H1 (cell line): ENCODE results near the gene TSC2. TPM values are rescaled to one million over a fixed set of nuclear protein-coding genes. Genes with fewer than 3 reads are reported as not detected.
A peak's percentile ranks its signal among the peaks of the same experiment; 100 is the strongest.

Source experiments
- CTCF ChIA-PET: fragments of 300-600 bp; sonication (Branson Sonifier 250); formaldehyde crosslinking; loops from one replicate; lab custom pipeline; 2021; ENCODE audit not compliant: partially characterized antibody; lab: Charles Lee
- POLR2A ChIA-PET: fragments of 300-600 bp; sonication (Branson Sonifier 250); formaldehyde crosslinking; loops from one replicate; lab custom pipeline; 2021; ENCODE audit warnings: inconsistent platforms; ENCODE audit not compliant: partially characterized antibody; lab: Charles Lee
- DNase-seq, 2 experiments: peaks; one replicate each; pipeline versions ENCODE4 v3.0.0 to v3.0.0-alpha.2; 2010 to 2022; ENCODE audit warnings: low spot score in 2 of 2, low read depth in 1 of 2, mixed read lengths in 1 of 2
- FAIRE-seq: peaks from 2 replicates; lab custom pipeline; 2011; peaks lifted over from hg19 to GRCh38; lab: Jason Lieb, UNC
- H2AFZ ChIP-seq: 2 replicates; pipeline ENCODE4 v1.8.1; 2012; ENCODE audit warnings: low read length, inconsistent platforms
- H2AK5ac ChIP-seq: 2 replicates; pipeline ENCODE4 v1.6.1; 2013; ENCODE audit warnings: low read depth, low read length
- H2BK120ac ChIP-seq: replicated peaks from 2 replicates; pipeline ENCODE3; 2013; ENCODE audit warnings: low read depth, low read length, inconsistent platforms
- H2BK12ac ChIP-seq: 2 replicates; pipeline ENCODE4 v1.6.1; 2013; ENCODE audit warnings: low read depth, low read length
- H2BK15ac ChIP-seq: 2 replicates; pipeline ENCODE4 v1.6.1; 2013; ENCODE audit warnings: low read length
- H2BK20ac ChIP-seq: 2 replicates; pipeline ENCODE4 v1.6.1; 2013; ENCODE audit warnings: low read length
- H2BK5ac ChIP-seq: 2 replicates; pipeline ENCODE4 v1.6.1; 2013; ENCODE audit warnings: low read depth, low read length
- H3K14ac ChIP-seq: 2 replicates; pipeline ENCODE4 v1.6.1; 2013; ENCODE audit warnings: inconsistent platforms; ENCODE audit not compliant: insufficient read length
- H3K18ac ChIP-seq: 2 replicates; pipeline ENCODE4 v1.6.1; 2013; ENCODE audit warnings: low read length; ENCODE audit errors: extremely low read depth
- H3K23ac ChIP-seq: 2 replicates; pipeline ENCODE4 v1.6.1; 2013; ENCODE audit warnings: inconsistent platforms; ENCODE audit not compliant: insufficient read length
- H3K23me2 ChIP-seq: 2 replicates; pipeline ENCODE4 v1.6.1; 2013; ENCODE audit warnings: low read depth, low read length
- H3K27ac ChIP-seq: 2 replicates; pipeline ENCODE4 v1.6.1; 2011; ENCODE audit warnings: low read depth, low read length, inconsistent platforms
- H3K27me3 ChIP-seq, 4 experiments: replicated peaks in 1 of 4; 1 replicate in 1 of 4; 2 replicates in 3 of 4; pipeline versions ENCODE4 v1.6.1 to v1.8.1; 2011 to 2013; ENCODE audit warnings: low read length in 3 of 4, mild to moderate bottlenecking in 3 of 4, inconsistent platforms in 2 of 4, mixed read lengths in 2 of 4, moderate library complexity in 1 of 4; ENCODE audit not compliant: control insufficient read depth in 3 of 4, insufficient read depth in 3 of 4; ENCODE audit errors: extremely low read depth in 1 of 4
- H3K36me3 ChIP-seq, 4 experiments: 2 replicates each; pipeline versions ENCODE4 v1.6.1 to v1.8.1; 2011 to 2013; ENCODE audit warnings: mild to moderate bottlenecking in 4 of 4, low read length in 3 of 4, moderate library complexity in 2 of 4, control low read depth in 1 of 4, inconsistent platforms in 1 of 4; ENCODE audit not compliant: insufficient read depth in 4 of 4, control insufficient read depth in 2 of 4
- H3K4ac ChIP-seq: replicated peaks from 2 replicates; pipeline ENCODE3; 2013; ENCODE audit warnings: low read length, low read depth, mixed read lengths, inconsistent platforms; ENCODE audit not compliant: insufficient read length
- H3K4me1 ChIP-seq, 4 experiments: replicated peaks in 1 of 4; 1 replicate in 1 of 4; 2 replicates in 3 of 4; pipeline versions ENCODE4 v1.6.1 to v1.8.1; 2011 to 2013; ENCODE audit warnings: low read length in 3 of 4, inconsistent platforms in 2 of 4, mixed read lengths in 1 of 4; ENCODE audit not compliant: insufficient read depth in 4 of 4, control insufficient read depth in 3 of 4
- H3K4me2 ChIP-seq, 2 experiments: 2 replicates each; pipeline versions ENCODE4 v1.6.1 to v1.8.1; 2011 to 2013; ENCODE audit warnings: low read depth in 2 of 2, low read length in 2 of 2, control low read depth in 1 of 2, inconsistent platforms in 1 of 2, mild to moderate bottlenecking in 1 of 2; ENCODE audit not compliant: insufficient read depth in 1 of 2
- H3K4me3 ChIP-seq, 4 experiments: fragments of 200-600, 300-600 bp in 1 of 4; sonication (generic), shearing (Covaris generic), sonication (Bioruptor Twin) in 1 of 4; 2 replicates each; pipeline versions ENCODE4 v1.5.1 to v1.8.1; 2011 to 2016; ENCODE audit warnings: low read length in 4 of 4, low read depth in 3 of 4, control low read depth in 2 of 4, inconsistent platforms in 2 of 4, mild to moderate bottlenecking in 2 of 4, mixed read lengths in 1 of 4, moderate library complexity in 1 of 4; ENCODE audit not compliant: insufficient read depth in 2 of 4; ENCODE audit errors: extremely low read depth in 1 of 4
- H3K56ac ChIP-seq: replicated peaks from 2 replicates; pipeline ENCODE3; 2013; ENCODE audit warnings: low read depth, mild to moderate bottlenecking, mixed read lengths, low read length, inconsistent platforms; ENCODE audit not compliant: insufficient read length
- H3K79me1 ChIP-seq: 2 replicates; pipeline ENCODE4 v1.6.1; 2013; ENCODE audit warnings: low read depth, low read length, control low read depth
- H3K79me2 ChIP-seq, 2 experiments: 2 replicates each; pipeline versions ENCODE4 v1.6.1 to v1.8.1; 2012 to 2013; ENCODE audit warnings: low read length in 2 of 2, mild to moderate bottlenecking in 2 of 2, inconsistent platforms in 1 of 2; ENCODE audit not compliant: insufficient read depth in 2 of 2, control insufficient read depth in 1 of 2
- H3K9ac ChIP-seq, 4 experiments: replicated peaks in 1 of 4; 1 replicate in 1 of 4; 2 replicates in 3 of 4; pipeline versions ENCODE4 v1.6.1 to v1.8.1; 2011 to 2013; ENCODE audit warnings: low read depth in 3 of 4, low read length in 3 of 4, control low read depth in 2 of 4, mild to moderate bottlenecking in 2 of 4, moderate library complexity in 2 of 4, inconsistent platforms in 1 of 4; ENCODE audit errors: extremely low read depth in 1 of 4
- H3K9me3 ChIP-seq, 2 experiments: 2 replicates each; pipeline versions ENCODE4 v1.6.1 to v1.8.1; 2012 to 2013; ENCODE audit warnings: mild to moderate bottlenecking in 2 of 2, moderate library complexity in 2 of 2, control low read depth in 1 of 2, inconsistent platforms in 1 of 2, low read depth in 1 of 2, low read length in 1 of 2, mixed read lengths in 1 of 2; ENCODE audit not compliant: insufficient read depth in 2 of 2
- H4K20me1 ChIP-seq, 2 experiments: replicated peaks in 1 of 2; 2 replicates each; pipeline versions ENCODE3 to v1.8.1; 2011 to 2013; ENCODE audit warnings: inconsistent platforms in 2 of 2, low read length in 2 of 2, mild to moderate bottlenecking in 1 of 2; ENCODE audit not compliant: insufficient read depth in 2 of 2, control insufficient read depth in 1 of 2
- H4K5ac ChIP-seq: 2 replicates; pipeline ENCODE4 v1.6.1; 2013; ENCODE audit warnings: low read length, low read depth, mixed read lengths, inconsistent platforms; ENCODE audit not compliant: insufficient read length
- H4K8ac ChIP-seq: 2 replicates; pipeline ENCODE4 v1.8.0; 2013; ENCODE audit warnings: mild to moderate bottlenecking, moderate library complexity, low read length, inconsistent platforms; ENCODE audit not compliant: insufficient read depth; ENCODE audit errors: extremely low read depth
- H4K91ac ChIP-seq: replicated peaks from 2 replicates; pipeline ENCODE3; 2013; ENCODE audit warnings: low read length, mixed read lengths, inconsistent platforms; ENCODE audit not compliant: insufficient read length
- CTCF ChIP-seq, 3 experiments: IDR thresholded peaks; 1 replicate in 2 of 3; 2 replicates in 1 of 3; pipeline versions ENCODE4 v1.5.1 to v1.6.1; 2011; ENCODE audit warnings: low read length in 3 of 3, mild to moderate bottlenecking in 3 of 3, inconsistent platforms in 2 of 3, low read depth in 1 of 3, moderate library complexity in 1 of 3; ENCODE audit not compliant: insufficient read depth in 1 of 3; ENCODE audit errors: control extremely low read depth in 1 of 3
- FOSL1 ChIP-seq: IDR thresholded peaks from 2 replicates; pipeline ENCODE4 v1.6.1; 2011; ENCODE audit warnings: mild to moderate bottlenecking, low read depth, low read length, moderate library complexity; ENCODE audit not compliant: insufficient read depth
- JUN ChIP-seq: IDR thresholded peaks from 2 replicates; pipeline ENCODE4 v1.6.1; 2011; ENCODE audit warnings: low read depth, mild to moderate bottlenecking, improper control_type of control experiment, low read length
- KDM4A ChIP-seq: IDR thresholded peaks from one replicate; pipeline ENCODE4 v1.7.1; 2012; ENCODE audit warnings: low read depth, mild to moderate bottlenecking, moderate library complexity, low read length, inconsistent platforms; ENCODE audit not compliant: severe bottlenecking
- RBBP5 ChIP-seq: IDR thresholded peaks from 2 replicates; pipeline ENCODE4 v1.7.1; 2012; ENCODE audit warnings: low read depth, mild to moderate bottlenecking, inconsistent platforms, low read length, moderate library complexity, borderline replicate concordance
- WGBS, 2 experiments: shearing (Covaris generic) in 1 of 2; methylation state at CpG; one replicate each; pipeline versions ENCODE4 v1.1.6 to v1.1.7; 2013 to 2015; ENCODE audit warnings: low lambda C conversion rate in 2 of 2, mixed read lengths in 2 of 2, inconsistent platforms in 1 of 2, low coverage in 1 of 2, missing lambda C conversion rate in 1 of 2; ENCODE audit not compliant: insufficient replicate concordance in 2 of 2, insufficient coverage in 1 of 2, insufficient read length in 1 of 2; ENCODE audit errors: extremely low coverage in 1 of 2, missing lambda C conversion rate in 1 of 2; 5-methylcytosine and 5-hydroxymethylcytosine counted together
- long read RNA-seq, 2 experiments: library from RNA in 1 of 2; library from capped mRNA in 1 of 2; stranded (forward); transcript quantifications; one replicate each; pipeline ENCODE4 v2.0.0, GENCODE V29; 2021; ENCODE audit warnings: inconsistent platforms in 1 of 2
- polyA minus RNA-seq, 3 experiments: library from RNA; depleted of rRNA, polyadenylated mRNA; stranded (reverse); fragments of >200 nt; gene quantifications; 1 replicate in 2 of 3; 2 replicates in 1 of 3; pipeline ENCODE4 v1.2.3, GENCODE V29; 2011
- polyA plus RNA-seq, 7 experiments: library from polyadenylated mRNA; depleted of rRNA in 3 of 7; stranded (reverse) in 5 of 7; unstranded in 2 of 7; fragments of >200 nt in 5 of 7; fragments of 200-250 nt in 2 of 7; gene quantifications; 1 replicate in 5 of 7; 2 replicates in 1 of 7; 4 replicates in 1 of 7; pipeline versions ENCODE4 v1.2.1 to v1.2.3, GENCODE V29; 2011 to 2013; ENCODE audit warnings: missing spikeins in 2 of 7, mixed read lengths in 2 of 7
- total RNA-seq: library from RNA; stranded (reverse); fragmentation: NEBNext Ultra II Directional; extraction: Animal tissue kit (Norgen Biotek cat#: 25700); gene quantifications from 2 replicates; pipeline ENCODE4 v1.2.1, GENCODE V29; 2021

TSC2 gene
- total RNA-seq (91.1 and 96.6 TPM in 2 replicates), polyA plus RNA-seq (2011; rRNA removed) (65.9 and 90.2 TPM in 2 replicates), polyA minus RNA-seq (2011; rRNA and poly(A)+ RNA removed) (71.6 and 74.8 TPM in 2 replicates)
- 41.7 TPM for polyA plus RNA-seq (2011; cell fraction: cytosol; rRNA removed)
- 431 TPM for polyA plus RNA-seq (2011; cell fraction: nucleus; rRNA removed)
- polyA plus RNA-seq (2012, experiment 1 of 2): 79.5 to 86.9 TPM (median 82.8 TPM) in 4 replicates
- polyA plus RNA-seq (2012, experiment 2 of 2): 60.3 TPM
- 39.2 TPM for polyA plus RNA-seq (2013, experiment 1 of 2)
- 39.2 TPM for polyA plus RNA-seq (2013, experiment 2 of 2)
- polyA minus RNA-seq (2011; cell fraction: cytosol; rRNA and poly(A)+ RNA removed): 70.0 TPM
- 98.2 TPM for polyA minus RNA-seq (2011; cell fraction: nucleus; rRNA and poly(A)+ RNA removed)
- long read RNA-seq, experiment 1, partial matches to known transcripts: 16 of 20 reads
- long read RNA-seq, experiment 1, other reads (novel, unspliced or antisense): 2 of 20 reads
- long read RNA-seq, experiment 2, partial matches to known transcripts: 0 of 4 reads
- long read RNA-seq, experiment 2, other reads (novel, unspliced or antisense): 2 of 4 reads

- H3K79me2 ChIP-seq: peaks cover 0 to 11% of the 10 kb centered on the region in 2 experiments; a peak in 1 of 4 replicates
- no peak within 1 kb of the TSS for H2BK20ac ChIP-seq
- H2AFZ ChIP-seq: no peak within 1 kb of the TSS
- peak in 1 of 3 experiments; percentile 15; a peak in 1 of 4 replicates for TF ChIP-seq CTCF (IDR thresholded peaks at IDR 0.05; ENCODE audit: control extremely low read depth in 1 of 3, insufficient read depth in 1 of 3, low read depth in 1 of 3, low read length in 3 of 3)
- TF ChIP-seq JUN: no peak
- TF ChIP-seq KDM4A: peak; percentile 93
- no peak for TF ChIP-seq FOSL1
- no peak for TF ChIP-seq RBBP5
These were observed at the start of gene TSC2, which contains the start of gene NTHL1 for GRCh38 chr16:2047330-2048115. Gene TSC2, plus strand, starts transcription at chr16:2047985. Its CDS starts 631 bp downstream, at chr16:2048616. Gene NTHL1, minus strand, starts transcription at chr16:2047834. Its CDS starts 11 bp downstream, at chr16:2047823.

More at GRCh38 chr16:2047330-2048115, at the start of gene TSC2, which contains the start of gene NTHL1:
- peak; percentile 90 to 97 for DNase-seq
- H3K4me2 ChIP-seq: peak within 1 kb of the TSS; percentile 89 to 91
- no peak within 1 kb of the TSS; the same call in 1 of the 2 replicates for H2BK5ac ChIP-seq
- H3K23ac ChIP-seq: no peak within 1 kb of the TSS
- no peak within 1 kb of the TSS for H2AK5ac ChIP-seq
- H3K9ac ChIP-seq: peak within 1 kb of the TSS; percentile 20 to 73 (median 48); a peak in 5 of 7 replicates
- ChIA-PET CTCF (interaction anchor here (0.5 to 5.3 kb wide), 19 partner anchors 8 to 813 kb away, joined by 3 to 32 read pairs (median 4); partner anchors contain the start of gene NHERF2), POLR2A (interaction anchor here (0.6 to 4.2 kb wide), 18 partner anchors 8 to 204 kb away, joined by 3 to 38 read pairs (median 5); partner anchors contain the start of genes ECI1, GFER, NPW and RPS2)
- H4K91ac ChIP-seq: peak within 1 kb of the TSS; percentile 55
- peaks cover 10% of the 10 kb centered on the region for H3K23me2 ChIP-seq
- H2BK12ac ChIP-seq: no peak within 1 kb of the TSS
- no peak within 1 kb of the TSS for H2BK120ac ChIP-seq
- H3K18ac ChIP-seq: no peak within 1 kb of the TSS
- H4K8ac ChIP-seq: peak within 1 kb of the TSS; percentile 89; the same call in 1 of the 2 replicates
- no peaks in the 10 kb centered on the region for H3K9me3 ChIP-seq
- H3K56ac ChIP-seq: peak within 1 kb of the TSS; percentile 32
- peaks cover 0 to 3% (median 1%) of the 10 kb centered on the region in 4 experiments; a peak in 3 of 7 replicates for H3K4me1 ChIP-seq
- no peak within 1 kb of the TSS for H3K27ac ChIP-seq
- H4K20me1 ChIP-seq: peaks cover 0 to 7% of the 10 kb centered on the region in 2 experiments
- H3K4ac ChIP-seq: no peak within 1 kb of the TSS
- no peak within 1 kb of the TSS for H4K5ac ChIP-seq
- peak within 1 kb of the TSS; percentile 42 to 89 (median 86) for H3K4me3 ChIP-seq
- H2BK15ac ChIP-seq: no peak within 1 kb of the TSS
- no peak within 1 kb of the TSS for H3K14ac ChIP-seq
- H3K36me3 ChIP-seq: peaks cover 0 to 3% (median 1%) of the 10 kb centered on the region in 4 experiments; a peak in 3 of 8 replicates
- H3K27me3 ChIP-seq: no peaks in the 10 kb centered on the region; a peak in 1 of 7 replicates
- FAIRE-seq: no peak
- 3% methylated on average over 74 of the region's 81 CpGs; no CpG with 5 or more reads in 1 of the 2 experiments for WGBS, 2 experiments
- peaks cover 9% of the 10 kb centered on the region; the same call in 1 of the 2 replicates for H3K79me1 ChIP-seq
